ENCODE results near the gene USP32. TPM values are rescaled to one million over a fixed set of nuclear protein-coding genes. Genes with fewer than 3 reads are reported as not detected.

USP32 gene
- total and polyA plus RNA-seq, 2 donors (not counting 1 experiment from before 2014, with no cell fraction given) = 7.7 to 48.8 TPM

- H3K4me3 ChIP-seq (ENCODE audit: control extremely low read depth in 1 of 5, extremely low read depth in 1 of 5, insufficient read depth in 1 of 5, low read depth in 2 of 5, low read length in 4 of 5) = no peak overlapping the region
- no peak overlapping the region for H3K27ac Mint-ChIP-seq
- no peak overlapping the region for H2AFZ ChIP-seq (ENCODE audit: insufficient read depth, low read depth, low read length, poor library complexity, severe bottlenecking)
- POLR2A ChIA-PET = no interaction called here
- H3K9ac ChIP-seq (ENCODE audit: low read length) = no peak overlapping the region
- no peak for DNase-seq
- no peaks in the 10 kb centered on the region for H3K27me3 ChIP-seq (replicated peaks in 1 of 4; ENCODE audit: control extremely low read depth in 1 of 4, control insufficient read depth in 3 of 4, insufficient read depth in 4 of 4, low read length in 3 of 4)
- H3K36me3 ChIP-seq (replicated peaks in 1 of 2; ENCODE audit: control extremely low read depth in 1 of 2, control insufficient read depth in 1 of 2, extremely low read depth in 1 of 2, insufficient read depth in 2 of 2, low read length in 1 of 2) = no peaks in the 10 kb centered on the region
- H3K4me1 ChIP-seq (ENCODE audit: control insufficient read depth in 2 of 2, insufficient read depth in 2 of 2, low read length in 2 of 2) = no peaks in the 10 kb centered on the region
- H3K9me3 ChIP-seq (ENCODE audit: control extremely low read depth in 1 of 3, control insufficient read depth in 2 of 3, insufficient read depth in 1 of 3, low read length in 2 of 3) = no peaks in the 10 kb centered on the region
- peaks cover 9% of the 10 kb centered on the region for H3K4me1 Mint-ChIP-seq
- CTCF ChIA-PET = interaction anchor here (0.6 to 1.9 kb wide), 3 partner anchors 8 to 572 kb away, joined by 3 to 5 read pairs (median 4); no protein-coding TSS in a partner anchor
- H3K9me3 Mint-ChIP-seq (ENCODE audit: insufficient read depth) = no peaks in the 10 kb centered on the region
- no peak overlapping the region for H3K4me3 Mint-ChIP-seq
- TF ChIP-seq EZH2 (IDR thresholded peaks at IDR 0.05; ENCODE audit: borderline replicate concordance, insufficient read depth, low read depth, low read length, poor library complexity, severe bottlenecking) = no peak
- TF ChIP-seq CTCF (IDR thresholded peaks at IDR 0.05) = no peak
- H3K27ac ChIP-seq (ENCODE audit: low read length in 2 of 2) = no peak overlapping the region
- peaks cover 6% of the 10 kb centered on the region for H3K27me3 Mint-ChIP-seq
- no peak overlapping the region for H3K4me2 ChIP-seq (replicated peaks; ENCODE audit: low read depth, low read length, poor library complexity, severe bottlenecking)
- intact Hi-C loops (cut with micrococcal nuclease) = no loop called here
- H4K20me1 ChIP-seq (ENCODE audit: control insufficient read depth, insufficient read depth, low read length, poor library complexity, severe bottlenecking) = no peaks in the 10 kb centered on the region
- 94% methylated on average over 8 of the region's 10 CpGs for WGBS (ENCODE audit: insufficient coverage)
- H3K79me2 ChIP-seq (ENCODE audit: control insufficient read depth, insufficient read depth, low read length) = no peaks in the 10 kb centered on the region
- no peak for ATAC-seq (ENCODE audit: low read depth)
These were observed 221.8 kb downstream of the USP32 start for GRCh38 chr17:60169921-60170817.

- Histone ChIP-seq H2AFZ (ENCODE audit: insufficient read depth, low read depth, low read length, poor library complexity, severe bottlenecking) (no peak overlapping the region), H3K9ac (ENCODE audit: low read length) (no peak overlapping the region), H3K9me3 (ENCODE audit: control extremely low read depth in 1 of 3, control insufficient read depth in 2 of 3, insufficient read depth in 1 of 3, low read length in 2 of 3) (no peaks in the 10 kb centered on the region), H4K20me1 (ENCODE audit: control insufficient read depth, insufficient read depth, low read length, poor library complexity, severe bottlenecking) (no peaks in the 10 kb centered on the region), H3K79me2 (ENCODE audit: control insufficient read depth, insufficient read depth, low read length) (no peaks in the 10 kb centered on the region), H3K4me3 (ENCODE audit: control extremely low read depth in 1 of 5, extremely low read depth in 1 of 5, insufficient read depth in 1 of 5, low read depth in 2 of 5, low read length in 4 of 5) (no peak overlapping the region), H3K27ac (ENCODE audit: low read length in 2 of 2) (no peak overlapping the region), H3K4me1 (ENCODE audit: control insufficient read depth in 2 of 2, insufficient read depth in 2 of 2, low read length in 2 of 2) (no peaks in the 10 kb centered on the region), H3K36me3 (replicated peaks in 1 of 2; ENCODE audit: control extremely low read depth in 1 of 2, control insufficient read depth in 1 of 2, extremely low read depth in 1 of 2, insufficient read depth in 2 of 2, low read length in 1 of 2) (no peaks in the 10 kb centered on the region), H3K27me3 (replicated peaks in 1 of 4; ENCODE audit: control extremely low read depth in 1 of 4, control insufficient read depth in 3 of 4, insufficient read depth in 4 of 4, low read length in 3 of 4) (no peaks in the 10 kb centered on the region), H3K4me2 (replicated peaks; ENCODE audit: low read depth, low read length, poor library complexity, severe bottlenecking) (no peak overlapping the region)
- CTCF ChIA-PET = no interaction called here
- Mint-ChIP-seq H3K4me1 (peaks cover 9% of the 10 kb centered on the region), H3K9me3 (ENCODE audit: insufficient read depth) (no peaks in the 10 kb centered on the region), H3K27me3 (peaks cover 6% of the 10 kb centered on the region), H3K4me3 (no peak overlapping the region), H3K27ac (no peak overlapping the region)
- intact Hi-C loops (cut with micrococcal nuclease) = no loop called here
- DNase-seq (no peak), ATAC-seq (ENCODE audit: low read depth) (no peak)
- no peak for TF ChIP-seq CTCF (IDR thresholded peaks at IDR 0.05)
- 94% methylated on average over 7 of the region's 7 CpGs for WGBS (ENCODE audit: insufficient coverage)
- POLR2A ChIA-PET = no interaction called here
These were observed 223.3 kb downstream of the USP32 start for GRCh38 chr17:60168654-60169053.

All from B cell (primary cell).